ENCODE measurements around the gene GCN1. TPM values are rescaled to one million over a fixed set of nuclear protein-coding genes. Genes with fewer than 3 reads are reported as not detected.
A peak's percentile ranks its signal among the peaks of the same experiment; 100 is the strongest.

GCN1 gene
- total RNA-seq, 6 experiments from 2014 or later, result 29.9 to 62.8 (median 39.4) TPM

- DNase-seq, result no peak
- no peak overlapping the region for H3K4me3 ChIP-seq
- intact Hi-C loops (cut with DNase I), result no loop called here
- TF ChIP-seq CTCF (IDR thresholded peaks at IDR 0.05), result no peak
- no peak for TF ChIP-seq POLR2A (IDR thresholded peaks at IDR 0.05)
- H3K27me3 ChIP-seq, result no peaks in the 10 kb centered on the region
- H3K36me3 ChIP-seq, result peaks cover 0 to 90% (median 55%) of the 10 kb centered on the region in 4 donors
- no peaks in the 10 kb centered on the region for H3K4me1 ChIP-seq
- 82% methylated on average over 6 of the region's 22 CpGs for WGBS (ENCODE audit: insufficient coverage, low coverage, low lambda C conversion rate, missing lambda C conversion rate)
- ATAC-seq, result no peak
- H3K27ac ChIP-seq, result no peak overlapping the region
- no peaks in the 10 kb centered on the region for H3K9me3 ChIP-seq
These were observed 37.9 kb downstream of the GCN1 start for GRCh38 chr12:120156315-120157259.

- TF ChIP-seq CTCF (IDR thresholded peaks at IDR 0.05) (no peak), POLR2A (IDR thresholded peaks at IDR 0.05) (no peak)
- WGBS (ENCODE audit: insufficient coverage, low coverage, low lambda C conversion rate, missing lambda C conversion rate), result 96% methylated on average over 7 of the region's 15 CpGs
- Histone ChIP-seq H3K4me3 (no peak overlapping the region), H3K4me1 (no peaks in the 10 kb centered on the region), H3K36me3 (peaks cover 0 to 89% (median 50%) of the 10 kb centered on the region in 4 donors), H3K27ac (no peak overlapping the region), H3K27me3 (no peaks in the 10 kb centered on the region), H3K9me3 (no peaks in the 10 kb centered on the region)
- no peak for DNase-seq
- intact Hi-C loops (cut with DNase I), result no loop called here
- ATAC-seq, result no peak
These were observed 39.4 kb downstream of the GCN1 start for GRCh38 chr12:120155072-120155471.

- H3K9me3 ChIP-seq, result no peaks in the 10 kb centered on the region
- ATAC-seq (peak in 1 of 4 donors; percentile 14), DNase-seq (peak in 1 of 3 donors; percentile 32)
- 90% methylated on average over 9 of the region's 22 CpGs for WGBS (ENCODE audit: insufficient coverage, low coverage, low lambda C conversion rate, missing lambda C conversion rate)
- no peak overlapping the region for H3K27ac ChIP-seq
- no peak for TF ChIP-seq POLR2A (IDR thresholded peaks at IDR 0.05)
- no peak for TF ChIP-seq CTCF (IDR thresholded peaks at IDR 0.05)
- peaks cover 0 to 92% (median 52%) of the 10 kb centered on the region in 4 donors for H3K36me3 ChIP-seq
- no peaks in the 10 kb centered on the region for H3K4me1 ChIP-seq
- H3K4me3 ChIP-seq, result no peak overlapping the region
- H3K27me3 ChIP-seq, result no peaks in the 10 kb centered on the region
- intact Hi-C loops (cut with DNase I), result no loop called here
These were observed 43.5 kb downstream of the GCN1 start for GRCh38 chr12:120150919-120151525.

- TF ChIP-seq POLR2A (IDR thresholded peaks at IDR 0.05) (no peak), CTCF (IDR thresholded peaks at IDR 0.05) (no peak)
- peaks cover 0 to 91% (median 40%) of the 10 kb centered on the region in 4 donors for H3K36me3 ChIP-seq
- H3K9me3 ChIP-seq, result no peaks in the 10 kb centered on the region
- no peak overlapping the region for H3K27ac ChIP-seq
- no peaks in the 10 kb centered on the region for H3K4me1 ChIP-seq
- no peak for ATAC-seq
- 68% methylated on average over 8 of the region's 11 CpGs for whole genome bisulfite sequencing (ENCODE audit: insufficient coverage, low coverage, low lambda C conversion rate, missing lambda C conversion rate)
- H3K4me3 ChIP-seq, result no peak overlapping the region
- peak in 1 of 3 donors; percentile 46 for DNase-seq
- H3K27me3 ChIP-seq, result no peaks in the 10 kb centered on the region
- intact Hi-C loops (cut with DNase I), result no loop called here
These were observed 46.5 kb downstream of the GCN1 start for GRCh38 chr12:120148011-120148410.
